Measurements from ENCODE around the gene WDTC1.
A peak's percentile ranks its signal among the peaks of the same experiment; 100 is the strongest.

WDTC1 gene

GRCh38 chr1:27325286-27325685 is 90.9 kb downstream of the WDTC1 start:
- DNase-seq (ENCODE audit: low read depth, low spot score) = no peak
- no peak overlapping the region for H3K4me3 ChIP-seq (ENCODE audit: low read length)

GRCh38 chr1:27327964-27328363 is 93.5 kb downstream of the WDTC1 start:
- H3K4me3 ChIP-seq (ENCODE audit: low read length) = no peak overlapping the region
- DNase-seq (ENCODE audit: low read depth, low spot score) = no peak

- H3K4me3 ChIP-seq (ENCODE audit: low read length) = no peak overlapping the region
- DNase-seq (ENCODE audit: low read depth, low spot score) = no peak
Observed at GRCh38 chr1:27330786-27331185, 96.4 kb downstream of the WDTC1 start.

GRCh38 chr1:27331426-27331825 is 97.0 kb downstream of the WDTC1 start:
- H3K4me3 ChIP-seq (ENCODE audit: low read length) = no peak overlapping the region
- DNase-seq (ENCODE audit: low read depth, low spot score) = no peak

GRCh38 chr1:27331922-27332321 is 97.5 kb downstream of the WDTC1 start:
- H3K4me3 ChIP-seq (ENCODE audit: low read length) = no peak overlapping the region
- no peak for DNase-seq (ENCODE audit: low read depth, low spot score)

- no peak overlapping the region for H3K4me3 ChIP-seq (ENCODE audit: low read length)
- no peak for DNase-seq (ENCODE audit: low read depth, low spot score)
Observed at GRCh38 chr1:27332536-27333281, 98.3 kb downstream of the WDTC1 start.

- DNase-seq (ENCODE audit: low read depth, low spot score) = no peak
- H3K4me3 ChIP-seq (ENCODE audit: low read length) = no peak overlapping the region
Observed at GRCh38 chr1:27333717-27334279, 99.4 kb downstream of the WDTC1 start.

- DNase-seq (ENCODE audit: low read depth, low spot score) = no peak
- H3K4me3 ChIP-seq (ENCODE audit: low read length) = no peak overlapping the region
Observed at GRCh38 chr1:27335506-27336422, 101.3 kb downstream of the WDTC1 start.

- no peak overlapping the region for H3K4me3 ChIP-seq (ENCODE audit: low read length)
- no peak for DNase-seq (ENCODE audit: low read depth, low spot score)
Observed at GRCh38 chr1:27336756-27337155, 102.3 kb downstream of the WDTC1 start.

GRCh38 chr1:27338751-27339150 is 104.3 kb downstream of the WDTC1 start:
- no peak for DNase-seq (ENCODE audit: low read depth, low spot score)
- H3K4me3 ChIP-seq (ENCODE audit: low read length) = no peak overlapping the region

GRCh38 chr1:27339213-27339612 is 104.8 kb downstream of the WDTC1 start:
- DNase-seq (ENCODE audit: low read depth, low spot score) = no peak
- no peak overlapping the region for H3K4me3 ChIP-seq (ENCODE audit: low read length)

- peak within 1 kb of the TSS; percentile 85 for H3K4me3 ChIP-seq (ENCODE audit: low read length)
- DNase-seq (ENCODE audit: low read depth, low spot score) = peak; percentile 68
Observed at GRCh38 chr1:27341525-27342252, 107.3 kb downstream of the WDTC1 start, which contains the start of gene SYTL1. Gene SYTL1, plus strand, starts transcription at chr1:27342022. Its CDS starts 3,313 bp downstream, at chr1:27345335.

GRCh38 chr1:27342391-27342777 is 108.0 kb downstream of the WDTC1 start:
- peak overlapping the region; percentile 85 for H3K4me3 ChIP-seq (ENCODE audit: low read length)
- peak; percentile 32 for DNase-seq (ENCODE audit: low read depth, low spot score)

GRCh38 chr1:27342778-27343638 is 108.6 kb downstream of the WDTC1 start:
- peak overlapping the region; percentile 85 for H3K4me3 ChIP-seq (ENCODE audit: low read length)
- peak; percentile 80 for DNase-seq (ENCODE audit: low read depth, low spot score)

GRCh38 chr1:27343639-27344025 is 109.2 kb downstream of the WDTC1 start:
- DNase-seq (ENCODE audit: low read depth, low spot score) = no peak
- H3K4me3 ChIP-seq (ENCODE audit: low read length) = peak overlapping the region; percentile 85

- H3K4me3 ChIP-seq (ENCODE audit: low read length) = no peak overlapping the region
- no peak for DNase-seq (ENCODE audit: low read depth, low spot score)
Observed at GRCh38 chr1:27345272-27345671, 110.8 kb downstream of the WDTC1 start.

GRCh38 chr1:27346357-27346756 is 111.9 kb downstream of the WDTC1 start:
- no peak overlapping the region for H3K4me3 ChIP-seq (ENCODE audit: low read length)
- DNase-seq (ENCODE audit: low read depth, low spot score) = no peak

GRCh38 chr1:27346991-27347624 is 112.7 kb downstream of the WDTC1 start:
- H3K4me3 ChIP-seq (ENCODE audit: low read length) = no peak overlapping the region
- no peak for DNase-seq (ENCODE audit: low read depth, low spot score)

Data from Jurkat, Clone E6-1 (cell line).